Measurements from ENCODE around the gene MRPS18A. TPM values are rescaled to one million over a fixed set of nuclear protein-coding genes. Genes with fewer than 3 reads are reported as not detected.

Gene MRPS18A
- total and polyA plus RNA-seq, 9 of the 15 experiments (the other 6 are each of a cell fraction or from before 2014, with no cell fraction given), result 87.5 to 243 (median 125) TPM

DNA sequence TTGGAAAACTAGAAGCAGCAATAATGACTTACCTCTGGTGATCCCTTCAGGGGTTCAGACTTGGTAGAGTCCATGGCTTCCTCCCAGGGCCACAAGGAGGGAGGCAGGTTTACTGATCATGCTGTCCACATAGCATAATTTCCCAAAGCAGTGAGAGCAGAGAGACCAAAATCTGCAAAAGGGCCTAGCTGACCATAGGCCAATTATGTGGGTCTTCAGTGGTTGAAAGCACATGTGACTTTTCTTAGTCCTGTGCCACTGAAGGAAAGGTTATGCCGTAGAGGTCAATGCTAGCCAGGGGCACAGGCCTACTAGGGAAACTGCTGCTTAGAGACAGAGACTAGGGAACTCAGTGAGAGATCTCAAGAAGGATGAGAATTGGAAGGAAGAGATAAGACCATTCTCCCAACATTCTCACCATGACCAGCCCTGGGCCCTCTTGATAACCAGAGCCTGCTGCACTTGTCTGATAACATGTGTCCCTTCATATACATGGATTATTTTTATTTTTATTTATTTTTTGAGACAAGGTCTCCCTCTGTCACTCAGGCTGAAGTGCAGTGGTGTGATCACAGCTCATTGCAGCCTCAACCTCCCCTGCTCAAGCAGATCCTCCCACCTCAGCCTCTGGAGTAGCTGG lies 56.5 kb downstream of the MRPS18A start (continued):
- TF ChIP-seq, protein P1, sequence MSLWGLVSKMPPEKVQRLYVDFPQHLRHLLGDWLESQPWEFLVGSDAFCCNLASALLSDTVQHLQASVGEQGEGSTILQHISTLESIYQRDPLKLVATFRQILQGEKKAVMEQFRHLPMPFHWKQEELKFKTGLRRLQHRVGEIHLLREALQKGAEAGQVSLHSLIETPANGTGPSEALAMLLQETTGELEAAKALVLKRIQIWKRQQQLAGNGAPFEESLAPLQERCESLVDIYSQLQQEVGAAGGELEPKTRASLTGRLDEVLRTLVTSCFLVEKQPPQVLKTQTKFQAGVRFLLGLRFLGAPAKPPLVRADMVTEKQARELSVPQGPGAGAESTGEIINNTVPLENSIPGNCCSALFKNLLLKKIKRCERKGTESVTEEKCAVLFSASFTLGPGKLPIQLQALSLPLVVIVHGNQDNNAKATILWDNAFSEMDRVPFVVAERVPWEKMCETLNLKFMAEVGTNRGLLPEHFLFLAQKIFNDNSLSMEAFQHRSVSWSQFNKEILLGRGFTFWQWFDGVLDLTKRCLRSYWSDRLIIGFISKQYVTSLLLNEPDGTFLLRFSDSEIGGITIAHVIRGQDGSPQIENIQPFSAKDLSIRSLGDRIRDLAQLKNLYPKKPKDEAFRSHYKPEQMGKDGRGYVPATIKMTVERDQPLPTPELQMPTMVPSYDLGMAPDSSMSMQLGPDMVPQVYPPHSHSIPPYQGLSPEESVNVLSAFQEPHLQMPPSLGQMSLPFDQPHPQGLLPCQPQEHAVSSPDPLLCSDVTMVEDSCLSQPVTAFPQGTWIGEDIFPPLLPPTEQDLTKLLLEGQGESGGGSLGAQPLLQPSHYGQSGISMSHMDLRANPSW (CRISPR knock-in tag; IDR thresholded peaks at IDR 0.05), result no peak
- TF ChIP-seq TAF7 (tag; IDR thresholded peaks at IDR 0.05) (peak; percentile 74), NBN (IDR thresholded peaks at IDR 0.05; ENCODE audit: low read depth) (peak; percentile 99), ZNF217 (CRISPR knock-in tag; IDR thresholded peaks at IDR 0.05) (no peak), GABPA (tag; conservative IDR thresholded peaks at IDR 0.05; ENCODE audit: low read depth) (no peak), SRF (CRISPR knock-in tag; IDR thresholded peaks at IDR 0.05) (peak in 1 of 2 experiments; percentile 40; a peak in 3 of 4 replicates), ZNF146 (CRISPR knock-in tag; IDR thresholded peaks at IDR 0.05; ENCODE audit: unreplicated experiment) (no peak), ZFPM2 (CRISPR knock-in tag; IDR thresholded peaks at IDR 0.05) (no peak), ZNF197 (CRISPR knock-in tag; IDR thresholded peaks at IDR 0.05; ENCODE audit: low read depth) (peak; percentile 97)
- TF ChIP-seq, protein P2, sequence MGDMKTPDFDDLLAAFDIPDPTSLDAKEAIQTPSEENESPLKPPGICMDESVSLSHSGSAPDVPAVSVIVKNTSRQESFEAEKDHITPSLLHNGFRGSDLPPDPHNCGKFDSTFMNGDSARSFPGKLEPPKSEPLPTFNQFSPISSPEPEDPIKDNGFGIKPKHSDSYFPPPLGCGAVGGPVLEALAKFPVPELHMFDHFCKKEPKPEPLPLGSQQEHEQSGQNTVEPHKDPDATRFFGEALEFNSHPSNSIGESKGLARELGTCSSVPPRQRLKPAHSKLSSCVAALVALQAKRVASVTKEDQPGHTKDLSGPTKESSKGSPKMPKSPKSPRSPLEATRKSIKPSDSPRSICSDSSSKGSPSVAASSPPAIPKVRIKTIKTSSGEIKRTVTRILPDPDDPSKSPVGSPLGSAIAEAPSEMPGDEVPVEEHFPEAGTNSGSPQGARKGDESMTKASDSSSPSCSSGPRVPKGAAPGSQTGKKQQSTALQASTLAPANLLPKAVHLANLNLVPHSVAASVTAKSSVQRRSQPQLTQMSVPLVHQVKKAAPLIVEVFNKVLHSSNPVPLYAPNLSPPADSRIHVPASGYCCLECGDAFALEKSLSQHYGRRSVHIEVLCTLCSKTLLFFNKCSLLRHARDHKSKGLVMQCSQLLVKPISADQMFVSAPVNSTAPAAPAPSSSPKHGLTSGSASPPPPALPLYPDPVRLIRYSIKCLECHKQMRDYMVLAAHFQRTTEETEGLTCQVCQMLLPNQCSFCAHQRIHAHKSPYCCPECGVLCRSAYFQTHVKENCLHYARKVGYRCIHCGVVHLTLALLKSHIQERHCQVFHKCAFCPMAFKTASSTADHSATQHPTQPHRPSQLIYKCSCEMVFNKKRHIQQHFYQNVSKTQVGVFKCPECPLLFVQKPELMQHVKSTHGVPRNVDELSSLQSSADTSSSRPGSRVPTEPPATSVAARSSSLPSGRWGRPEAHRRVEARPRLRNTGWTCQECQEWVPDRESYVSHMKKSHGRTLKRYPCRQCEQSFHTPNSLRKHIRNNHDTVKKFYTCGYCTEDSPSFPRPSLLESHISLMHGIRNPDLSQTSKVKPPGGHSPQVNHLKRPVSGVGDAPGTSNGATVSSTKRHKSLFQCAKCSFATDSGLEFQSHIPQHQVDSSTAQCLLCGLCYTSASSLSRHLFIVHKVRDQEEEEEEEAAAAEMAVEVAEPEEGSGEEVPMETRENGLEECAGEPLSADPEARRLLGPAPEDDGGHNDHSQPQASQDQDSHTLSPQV (IDR thresholded peaks at IDR 0.05), result no peak
- TF ChIP-seq, protein P3, sequence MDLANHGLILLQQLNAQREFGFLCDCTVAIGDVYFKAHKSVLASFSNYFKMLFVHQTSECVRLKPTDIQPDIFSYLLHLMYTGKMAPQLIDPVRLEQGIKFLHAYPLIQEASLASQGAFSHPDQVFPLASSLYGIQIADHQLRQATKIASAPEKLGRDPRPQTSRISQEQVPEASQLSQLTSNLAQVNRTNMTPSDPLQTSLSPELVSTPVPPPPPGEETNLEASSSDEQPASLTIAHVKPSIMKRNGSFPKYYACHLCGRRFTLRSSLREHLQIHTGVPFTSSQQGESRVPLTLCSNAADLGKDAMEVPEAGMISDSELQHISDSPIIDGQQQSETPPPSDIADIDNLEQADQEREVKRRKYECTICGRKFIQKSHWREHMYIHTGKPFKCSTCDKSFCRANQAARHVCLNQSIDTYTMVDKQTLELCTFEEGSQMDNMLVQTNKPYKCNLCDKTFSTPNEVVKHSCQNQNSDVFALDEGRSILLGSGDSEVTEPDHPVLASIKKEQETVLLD (IDR thresholded peaks at IDR 0.05), result peak; percentile 85; the same call in 1 of the 2 replicates
- TF ChIP-seq, protein P4, sequence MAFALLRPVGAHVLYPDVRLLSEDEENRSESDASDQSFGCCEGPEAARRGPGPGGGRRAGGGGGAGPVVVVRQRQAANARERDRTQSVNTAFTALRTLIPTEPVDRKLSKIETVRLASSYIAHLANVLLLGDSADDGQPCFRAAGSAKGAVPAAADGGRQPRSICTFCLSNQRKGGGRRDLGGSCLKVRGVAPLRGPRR (CRISPR knock-in tag; IDR thresholded peaks at IDR 0.05), result peak; percentile 91; the same call in 1 of the 2 replicates
- TF ChIP-seq, protein P5, sequence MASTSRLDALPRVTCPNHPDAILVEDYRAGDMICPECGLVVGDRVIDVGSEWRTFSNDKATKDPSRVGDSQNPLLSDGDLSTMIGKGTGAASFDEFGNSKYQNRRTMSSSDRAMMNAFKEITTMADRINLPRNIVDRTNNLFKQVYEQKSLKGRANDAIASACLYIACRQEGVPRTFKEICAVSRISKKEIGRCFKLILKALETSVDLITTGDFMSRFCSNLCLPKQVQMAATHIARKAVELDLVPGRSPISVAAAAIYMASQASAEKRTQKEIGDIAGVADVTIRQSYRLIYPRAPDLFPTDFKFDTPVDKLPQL (IDR thresholded peaks at IDR 0.05; ENCODE audit: extremely low read depth, insufficient read length), result peak; percentile 55
- TF ChIP-seq, protein P6, sequence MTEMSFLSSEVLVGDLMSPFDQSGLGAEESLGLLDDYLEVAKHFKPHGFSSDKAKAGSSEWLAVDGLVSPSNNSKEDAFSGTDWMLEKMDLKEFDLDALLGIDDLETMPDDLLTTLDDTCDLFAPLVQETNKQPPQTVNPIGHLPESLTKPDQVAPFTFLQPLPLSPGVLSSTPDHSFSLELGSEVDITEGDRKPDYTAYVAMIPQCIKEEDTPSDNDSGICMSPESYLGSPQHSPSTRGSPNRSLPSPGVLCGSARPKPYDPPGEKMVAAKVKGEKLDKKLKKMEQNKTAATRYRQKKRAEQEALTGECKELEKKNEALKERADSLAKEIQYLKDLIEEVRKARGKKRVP (CRISPR knock-in tag; IDR thresholded peaks at IDR 0.05), result peak; percentile 81
